Smooth muscle cell (in vitro differentiated cells): ENCODE measurements around the gene SPCS1. TPM values are rescaled to one million over a fixed set of nuclear protein-coding genes. Genes with fewer than 3 reads are reported as not detected.

Source experiments
- DNase-seq: peaks from one replicate; lab custom pipeline; 2025; ENCODE audit not compliant: unreplicated experiment; lab: John Stamatoyannopoulos, UW
- H2AFZ ChIP-seq: fragments of 200-600 bp; sonication (generic); 2 replicates; pipeline ENCODE4 v1.6.0; 2016; ENCODE audit warnings: antibody characterized with exemption, low read depth, mild to moderate bottlenecking
- H3F3A ChIP-seq: fragments of 200-600 bp; sonication (generic); 2 replicates; pipeline ENCODE4 v1.6.0; 2017; ENCODE audit warnings: antibody characterized with exemption, low read depth
- H3K27ac ChIP-seq: fragments of 200-600 bp; sonication (generic); 2 replicates; pipeline ENCODE4 v1.5.1; 2016; ENCODE audit warnings: low read depth, mild to moderate bottlenecking
- H3K27me3 ChIP-seq: fragments of 200-600 bp; sonication (generic); 2 replicates; pipeline ENCODE4 v1.6.1; 2016; ENCODE audit warnings: low read depth, mild to moderate bottlenecking
- H3K36me3 ChIP-seq: fragments of 200-600 bp; sonication (generic); 2 replicates; pipeline ENCODE4 v1.5.1; 2016; ENCODE audit warnings: low read depth
- H3K4me1 ChIP-seq: fragments of 200-600 bp; sonication (generic); 2 replicates; pipeline ENCODE4 v1.5.1; 2016; ENCODE audit warnings: low read depth
- H3K4me2 ChIP-seq: fragments of 200-600 bp; sonication (generic); 2 replicates; pipeline ENCODE4 v1.6.0; 2016; ENCODE audit warnings: mild to moderate bottlenecking
- H3K4me3 ChIP-seq: fragments of 200-600 bp; sonication (generic); 2 replicates; pipeline ENCODE4 v1.5.1; 2016; ENCODE audit warnings: mild to moderate bottlenecking
- H3K79me2 ChIP-seq: fragments of 200-600 bp; sonication (generic); 2 replicates; pipeline ENCODE4 v1.6.0; 2016; ENCODE audit warnings: low read depth, mild to moderate bottlenecking
- H3K9ac ChIP-seq: fragments of 200-600 bp; sonication (generic); 2 replicates; pipeline ENCODE4 v1.6.0; 2016; ENCODE audit warnings: low read depth
- H3K9me3 ChIP-seq: fragments of 200-600 bp; sonication (generic); replicated peaks from 2 replicates; pipeline ENCODE4 v1.5.1; 2016; ENCODE audit warnings: low read depth
- H4K20me1 ChIP-seq: fragments of 200-600 bp; sonication (generic); 2 replicates; pipeline ENCODE4 v1.6.0; 2016; ENCODE audit warnings: low read depth
- WGBS: methylation state at CpG from one replicate; pipeline ENCODE4 v1.1.7; 2016; ENCODE audit warnings: low lambda C conversion rate; 5-methylcytosine and 5-hydroxymethylcytosine counted together
- polyA plus RNA-seq: library from polyadenylated mRNA; unstranded; fragments of >200 nt; fragmentation: Nextera tagmentation; extraction: Ambion mirVana; gene quantifications from 2 replicates; pipeline ENCODE4 v1.2.1, GENCODE V29; 2016
- total RNA-seq: library from RNA; depleted of rRNA; stranded (reverse); fragments of >200 nt; gene quantifications from 2 replicates; pipeline ENCODE4 v1.2.3, GENCODE V29; 2014
- TF ChIP-seq, protein P1 (sequence below): fragments of 200-600 bp; sonication (generic); IDR thresholded peaks from 2 replicates; pipeline ENCODE4 v1.5.1; 2017; ENCODE audit warnings: borderline replicate concordance, mild to moderate bottlenecking, antibody characterized with exemption; ENCODE audit not compliant: insufficient read depth, poor library complexity, severe bottlenecking

Gene SPCS1
- total and polyA plus RNA-seq, 2 experiments from 2014 or later: 329 to 409 TPM

DNA sequence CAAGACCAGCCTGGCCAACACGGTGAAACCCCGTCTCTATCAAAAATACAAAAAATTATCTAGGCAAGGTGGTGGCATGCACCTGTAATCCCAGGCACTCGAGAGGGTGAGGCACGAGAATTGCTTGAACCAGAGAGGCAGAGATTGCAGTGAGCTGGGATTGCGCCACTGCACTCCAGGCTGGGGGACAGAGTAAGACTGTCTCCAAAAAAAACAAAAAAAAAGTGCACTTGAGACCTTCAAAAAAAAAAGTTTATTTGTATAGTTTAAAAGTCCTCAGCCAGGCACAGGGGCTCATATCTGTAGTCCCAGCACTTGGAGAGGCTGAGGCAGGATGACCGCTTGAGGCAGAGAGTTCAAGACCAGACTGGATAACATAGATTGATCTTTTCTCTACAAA, 22.3 kb upstream of the SPCS1 start:
- Histone ChIP-seq H3K27me3 (no peaks in the 10 kb centered on the region), H3K4me1 (peaks cover 24% of the 10 kb centered on the region), H4K20me1 (peaks cover 25% of the 10 kb centered on the region), H3K9ac (no peak overlapping the region), H3K36me3 (peaks cover 11% of the 10 kb centered on the region), H3K9me3 (no peaks in the 10 kb centered on the region), H3K27ac (no peak overlapping the region), H3K4me2 (no peak overlapping the region), H2AFZ (no peak overlapping the region), H3K79me2 (peaks cover 91% of the 10 kb centered on the region), H3F3A (peaks cover 13% of the 10 kb centered on the region), H3K4me3 (no peak overlapping the region)
- TF ChIP-seq, protein P1, sequence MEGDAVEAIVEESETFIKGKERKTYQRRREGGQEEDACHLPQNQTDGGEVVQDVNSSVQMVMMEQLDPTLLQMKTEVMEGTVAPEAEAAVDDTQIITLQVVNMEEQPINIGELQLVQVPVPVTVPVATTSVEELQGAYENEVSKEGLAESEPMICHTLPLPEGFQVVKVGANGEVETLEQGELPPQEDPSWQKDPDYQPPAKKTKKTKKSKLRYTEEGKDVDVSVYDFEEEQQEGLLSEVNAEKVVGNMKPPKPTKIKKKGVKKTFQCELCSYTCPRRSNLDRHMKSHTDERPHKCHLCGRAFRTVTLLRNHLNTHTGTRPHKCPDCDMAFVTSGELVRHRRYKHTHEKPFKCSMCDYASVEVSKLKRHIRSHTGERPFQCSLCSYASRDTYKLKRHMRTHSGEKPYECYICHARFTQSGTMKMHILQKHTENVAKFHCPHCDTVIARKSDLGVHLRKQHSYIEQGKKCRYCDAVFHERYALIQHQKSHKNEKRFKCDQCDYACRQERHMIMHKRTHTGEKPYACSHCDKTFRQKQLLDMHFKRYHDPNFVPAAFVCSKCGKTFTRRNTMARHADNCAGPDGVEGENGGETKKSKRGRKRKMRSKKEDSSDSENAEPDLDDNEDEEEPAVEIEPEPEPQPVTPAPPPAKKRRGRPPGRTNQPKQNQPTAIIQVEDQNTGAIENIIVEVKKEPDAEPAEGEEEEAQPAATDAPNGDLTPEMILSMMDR: no peak
- DNase-seq: no peak
- WGBS: 97% methylated on average over 6 of the region's 6 CpGs

- DNase-seq: no peak
- H3K4me1 ChIP-seq: peaks cover 24% of the 10 kb centered on the region
- peaks cover 18% of the 10 kb centered on the region for H3F3A ChIP-seq
- H3K27ac ChIP-seq: peak overlapping the region; percentile 96
- H2AFZ ChIP-seq: no peak overlapping the region
- TF ChIP-seq, protein P1: no peak
- no peaks in the 10 kb centered on the region for H3K27me3 ChIP-seq
- 95% methylated on average over 5 of the region's 5 CpGs for WGBS
- H3K9me3 ChIP-seq: no peaks in the 10 kb centered on the region
- H4K20me1 ChIP-seq: peaks cover 25% of the 10 kb centered on the region
- no peak overlapping the region for H3K9ac ChIP-seq
- H3K36me3 ChIP-seq: peaks cover 13% of the 10 kb centered on the region
- peaks cover 92% of the 10 kb centered on the region for H3K79me2 ChIP-seq
- peak overlapping the region; percentile 97 for H3K4me2 ChIP-seq
- H3K4me3 ChIP-seq: peak overlapping the region; percentile 99
Measured at GRCh38 chr3:52684184-52684583, 21.7 kb upstream of the SPCS1 start.

- Histone ChIP-seq H3K4me2 (peak overlapping the region; percentile 97), H3K27me3 (no peaks in the 10 kb centered on the region), H3K27ac (peak overlapping the region; percentile 96), H3F3A (peaks cover 18% of the 10 kb centered on the region), H2AFZ (peak overlapping the region; percentile 61), H3K36me3 (peaks cover 8% of the 10 kb centered on the region), H3K4me1 (peaks cover 24% of the 10 kb centered on the region), H3K9ac (peak overlapping the region; percentile 94), H3K9me3 (no peaks in the 10 kb centered on the region), H4K20me1 (peaks cover 24% of the 10 kb centered on the region), H3K4me3 (peak overlapping the region; percentile 99), H3K79me2 (peaks cover 91% of the 10 kb centered on the region)
- under 1% methylated on average over 34 of the region's 41 CpGs for WGBS
- no peak for DNase-seq
- TF ChIP-seq, protein P1: no peak
Measured at GRCh38 chr3:52685285-52685708, 20.6 kb upstream of the SPCS1 start.
